ENCODE measurements around the gene AKAP12. TPM values are rescaled to one million over a fixed set of nuclear protein-coding genes. Genes with fewer than 3 reads are reported as not detected.

The AKAP12 gene
- polyA plus RNA-seq, 1 donor from 2014 or later, result 21.5 TPM

DNA sequence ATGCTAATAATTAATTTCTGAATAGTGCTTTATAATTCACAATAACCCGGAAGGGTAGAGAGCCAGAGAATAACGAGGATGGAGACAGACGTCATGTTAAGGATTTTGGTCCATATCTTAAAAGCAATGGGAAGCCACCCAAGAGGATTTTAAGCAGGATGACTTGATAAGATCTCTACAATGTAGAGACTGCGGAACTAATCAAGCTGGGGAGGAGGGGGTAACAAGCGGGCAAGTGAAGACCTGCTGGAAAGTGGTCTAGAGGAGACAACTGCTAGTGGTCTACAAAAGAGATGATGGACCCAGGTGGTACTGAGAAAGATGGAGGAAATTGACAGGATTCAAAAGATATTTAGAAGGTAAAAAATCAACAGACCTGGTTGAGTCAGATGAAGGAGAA is 144.4 kb downstream of the AKAP12 start:
- no peaks in the 10 kb centered on the region for H3K27me3 ChIP-seq (ENCODE audit: insufficient read depth, low read depth, low read length)
- H3K9me3 ChIP-seq (ENCODE audit: low read length), result no peaks in the 10 kb centered on the region
- no peak overlapping the region for H3K4me2 ChIP-seq (ENCODE audit: low read length)
- no peaks in the 10 kb centered on the region for H4K20me1 ChIP-seq (ENCODE audit: insufficient read depth)
- H3K4me3 ChIP-seq (ENCODE audit: low read length), result no peak overlapping the region
- no peak overlapping the region for H3K9ac ChIP-seq (ENCODE audit: low read length)
- no peak overlapping the region for H3K27ac ChIP-seq (ENCODE audit: low read length)
- peaks cover 11% of the 10 kb centered on the region for H3F3A ChIP-seq (ENCODE audit: insufficient read depth, low read length, poor library complexity, severe bottlenecking)
- no peaks in the 10 kb centered on the region for H3K9me2 ChIP-seq (ENCODE audit: insufficient read depth, low read length)
- peaks cover 30% of the 10 kb centered on the region for H3K79me2 ChIP-seq (replicated peaks; ENCODE audit: insufficient read depth, low read length)
- no peak overlapping the region for H2AFZ ChIP-seq (ENCODE audit: low read depth, low read length)
- TF ChIP-seq POLR2AphosphoS5 (IDR thresholded peaks at IDR 0.05), result no peak
- no peak for TF ChIP-seq SMC3 (conservative IDR thresholded peaks at IDR 0.05; ENCODE audit: poor library complexity)
- TF ChIP-seq TAF1 (IDR thresholded peaks at IDR 0.05; ENCODE audit: low read depth), result no peak
- TF ChIP-seq EZH2 (IDR thresholded peaks at IDR 0.05; ENCODE audit: borderline replicate concordance, insufficient read depth, low read length, poor library complexity, severe bottlenecking), result no peak
- no peak for TF ChIP-seq CTCF (IDR thresholded peaks at IDR 0.05; ENCODE audit: poor library complexity, severe bottlenecking)
- TF ChIP-seq REST (IDR thresholded peaks at IDR 0.05; ENCODE audit: borderline replicate concordance), result no peak
- no peak for TF ChIP-seq MXI1 (conservative IDR thresholded peaks at IDR 0.05; ENCODE audit: poor library complexity, severe bottlenecking)
- TF ChIP-seq EP300 (conservative IDR thresholded peaks at IDR 0.05; ENCODE audit: poor library complexity, severe bottlenecking), result no peak
- TF ChIP-seq RAD21 (conservative IDR thresholded peaks at IDR 0.05), result no peak
- H3K36me3 ChIP-seq (ENCODE audit: insufficient read depth, low read length), result no peaks in the 10 kb centered on the region

GRCh38 chr6:151385177-151385576 is 145.4 kb downstream of the AKAP12 start:
- H3K4me3 ChIP-seq (ENCODE audit: low read length), result no peak overlapping the region
- H3K27me3 ChIP-seq (ENCODE audit: insufficient read depth, low read depth, low read length), result no peaks in the 10 kb centered on the region
- H3K27ac ChIP-seq (ENCODE audit: low read length), result no peak overlapping the region
- no peaks in the 10 kb centered on the region for H4K20me1 ChIP-seq (ENCODE audit: insufficient read depth)
- no peaks in the 10 kb centered on the region for H3K9me3 ChIP-seq (ENCODE audit: low read length)
- no peak for TF ChIP-seq REST (IDR thresholded peaks at IDR 0.05; ENCODE audit: borderline replicate concordance)
- TF ChIP-seq SMC3 (conservative IDR thresholded peaks at IDR 0.05; ENCODE audit: poor library complexity), result no peak
- no peak for TF ChIP-seq EZH2 (IDR thresholded peaks at IDR 0.05; ENCODE audit: borderline replicate concordance, insufficient read depth, low read length, poor library complexity, severe bottlenecking)
- TF ChIP-seq CTCF (IDR thresholded peaks at IDR 0.05; ENCODE audit: poor library complexity, severe bottlenecking), result no peak
- no peak for TF ChIP-seq POLR2AphosphoS5 (IDR thresholded peaks at IDR 0.05)
- no peak for TF ChIP-seq EP300 (conservative IDR thresholded peaks at IDR 0.05; ENCODE audit: poor library complexity, severe bottlenecking)
- TF ChIP-seq RAD21 (conservative IDR thresholded peaks at IDR 0.05), result no peak
- TF ChIP-seq TAF1 (IDR thresholded peaks at IDR 0.05; ENCODE audit: low read depth), result no peak
- TF ChIP-seq MXI1 (conservative IDR thresholded peaks at IDR 0.05; ENCODE audit: poor library complexity, severe bottlenecking), result no peak
- H3F3A ChIP-seq (ENCODE audit: insufficient read depth, low read length, poor library complexity, severe bottlenecking), result peaks cover 11% of the 10 kb centered on the region
- H3K79me2 ChIP-seq (replicated peaks; ENCODE audit: insufficient read depth, low read length), result peaks cover 30% of the 10 kb centered on the region
- H2AFZ ChIP-seq (ENCODE audit: low read depth, low read length), result no peak overlapping the region
- no peak overlapping the region for H3K4me2 ChIP-seq (ENCODE audit: low read length)
- no peaks in the 10 kb centered on the region for H3K36me3 ChIP-seq (ENCODE audit: insufficient read depth, low read length)
- no peak overlapping the region for H3K9ac ChIP-seq (ENCODE audit: low read length)
- no peaks in the 10 kb centered on the region for H3K9me2 ChIP-seq (ENCODE audit: insufficient read depth, low read length)

Data from neural cell (in vitro differentiated cells).